Measurements from ENCODE around the gene TIMP4.
A peak's percentile ranks its signal among the peaks of the same experiment; 100 is the strongest.

Gene TIMP4

GRCh38 chr3:12148183-12148940 lies 10.3 kb downstream of the TIMP4 start:
- DNase-seq (ENCODE audit: extremely low read depth in 1 of 2, low read depth in 1 of 2), result no peak

GRCh38 chr3:12147049-12147780 lies 11.5 kb downstream of the TIMP4 start:
- DNase-seq (ENCODE audit: extremely low read depth in 1 of 2, low read depth in 1 of 2), result no peak

DNA sequence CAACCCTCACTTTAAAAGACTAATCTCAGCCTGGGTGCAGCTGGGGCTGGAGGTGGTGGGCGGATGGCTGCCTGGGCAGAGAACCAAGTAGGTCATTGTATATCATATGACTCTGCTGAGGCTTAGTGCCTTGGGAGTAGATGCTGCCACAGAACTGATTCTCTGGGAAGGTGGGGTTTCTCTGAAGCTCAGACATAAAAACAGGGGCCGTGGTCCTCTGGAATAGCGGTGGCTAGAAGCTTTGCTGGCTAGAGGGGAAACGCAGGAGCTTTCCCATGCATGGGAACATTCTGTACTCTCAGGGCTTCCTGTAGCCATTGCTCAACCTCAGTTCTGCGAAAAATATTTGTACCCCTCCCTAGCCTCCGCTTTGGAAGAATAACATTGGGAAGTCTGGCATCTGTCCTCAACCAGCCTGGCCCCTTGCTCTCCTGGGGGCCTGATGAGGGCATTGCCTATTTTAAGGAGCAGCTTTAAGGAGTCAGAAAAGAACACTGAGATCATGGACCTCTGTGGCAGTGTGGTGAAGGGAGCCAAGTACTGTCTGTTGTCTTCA lies 14.7 kb downstream of the TIMP4 start:
- DNase-seq (ENCODE audit: extremely low read depth in 1 of 2, low read depth in 1 of 2), result no peak

DNA sequence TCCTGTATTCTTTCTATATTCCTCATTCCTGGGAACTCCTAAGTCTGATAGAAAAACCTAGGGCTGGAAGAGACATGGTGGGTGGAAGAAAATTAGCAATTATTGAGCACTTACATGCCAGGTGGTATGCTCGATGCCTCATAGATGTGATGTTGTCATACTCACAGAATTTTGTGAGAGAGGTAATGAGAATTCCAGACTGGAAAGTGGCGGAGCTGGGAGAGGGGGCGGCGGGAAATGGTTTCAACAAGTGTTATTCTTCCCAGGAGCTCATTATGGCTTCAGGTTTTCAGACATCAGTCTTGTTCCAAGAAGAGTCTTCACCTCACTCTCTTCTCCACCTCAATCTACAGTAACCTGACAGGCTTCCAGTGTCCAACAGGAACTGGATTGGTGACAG lies 16.2 kb downstream of the TIMP4 start:
- DNase-seq (ENCODE audit: extremely low read depth in 1 of 2, low read depth in 1 of 2), result no peak

DNA sequence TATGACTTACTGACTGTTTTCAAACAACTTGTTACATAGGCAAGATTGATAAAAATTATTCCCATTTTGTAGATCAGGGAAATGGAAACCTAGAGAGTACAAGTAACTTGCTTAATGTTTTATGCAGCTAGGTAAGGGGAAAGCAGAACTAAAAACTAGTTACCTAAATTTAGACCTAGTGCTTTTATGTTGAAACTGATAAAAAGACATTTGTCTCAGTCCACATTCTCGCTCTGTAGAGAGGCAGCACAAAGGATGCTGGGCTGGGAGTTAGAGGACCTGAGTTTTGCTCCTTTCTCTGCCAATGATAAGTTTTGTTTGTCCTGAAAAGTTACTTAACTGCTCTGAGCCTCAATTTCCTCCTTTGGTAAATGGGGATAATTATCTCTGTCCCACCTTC lies 17.4 kb downstream of the TIMP4 start:
- no peak for DNase-seq (ENCODE audit: extremely low read depth in 1 of 2, low read depth in 1 of 2)

DNA sequence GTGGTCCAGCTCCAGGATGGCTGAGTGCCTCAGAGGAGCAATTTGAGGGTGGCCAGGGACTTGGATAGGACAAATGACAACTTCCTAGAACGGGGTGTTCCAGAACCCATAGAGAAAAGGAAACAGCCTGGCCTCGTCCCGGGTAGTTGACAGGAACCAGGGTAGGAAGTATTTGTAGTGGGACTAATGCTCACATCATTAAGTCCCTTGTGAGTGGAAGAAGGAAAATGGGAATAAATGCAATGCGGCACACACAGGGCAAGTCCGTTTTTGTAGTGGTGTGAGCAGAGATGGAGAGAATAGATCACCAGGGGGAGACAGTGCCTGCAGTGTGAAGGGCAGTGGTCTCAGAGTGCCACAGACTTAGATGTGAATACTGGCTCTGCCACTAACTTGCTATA lies 19.6 kb downstream of the TIMP4 start:
- DNase-seq (ENCODE audit: extremely low read depth in 1 of 2, low read depth in 1 of 2), result no peak

GRCh38 chr3:12138044-12138443 lies 20.7 kb downstream of the TIMP4 start:
- DNase-seq (ENCODE audit: extremely low read depth in 1 of 2, low read depth in 1 of 2), result no peak

DNA sequence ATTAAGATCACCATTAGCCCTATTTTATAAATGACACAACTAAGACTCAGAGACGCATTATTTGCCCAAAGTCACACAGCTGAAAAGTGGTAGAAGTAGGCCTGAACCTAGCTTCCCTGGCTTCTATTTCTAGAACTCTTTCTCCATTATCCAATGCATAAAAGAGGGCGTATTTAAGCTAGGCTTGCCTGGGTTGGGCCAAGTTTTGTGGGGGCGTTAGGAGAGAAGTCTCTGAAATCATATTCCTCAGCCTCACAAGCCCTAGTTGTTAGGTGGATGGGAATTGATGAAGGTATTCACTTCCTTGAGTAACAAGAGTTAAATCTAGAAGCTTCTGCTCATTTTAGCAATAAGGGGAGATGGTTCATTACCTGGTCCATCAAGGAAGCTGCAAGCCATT lies 22.3 kb downstream of the TIMP4 start:
- no peak for DNase-seq (ENCODE audit: extremely low read depth in 1 of 2, low read depth in 1 of 2)

DNA sequence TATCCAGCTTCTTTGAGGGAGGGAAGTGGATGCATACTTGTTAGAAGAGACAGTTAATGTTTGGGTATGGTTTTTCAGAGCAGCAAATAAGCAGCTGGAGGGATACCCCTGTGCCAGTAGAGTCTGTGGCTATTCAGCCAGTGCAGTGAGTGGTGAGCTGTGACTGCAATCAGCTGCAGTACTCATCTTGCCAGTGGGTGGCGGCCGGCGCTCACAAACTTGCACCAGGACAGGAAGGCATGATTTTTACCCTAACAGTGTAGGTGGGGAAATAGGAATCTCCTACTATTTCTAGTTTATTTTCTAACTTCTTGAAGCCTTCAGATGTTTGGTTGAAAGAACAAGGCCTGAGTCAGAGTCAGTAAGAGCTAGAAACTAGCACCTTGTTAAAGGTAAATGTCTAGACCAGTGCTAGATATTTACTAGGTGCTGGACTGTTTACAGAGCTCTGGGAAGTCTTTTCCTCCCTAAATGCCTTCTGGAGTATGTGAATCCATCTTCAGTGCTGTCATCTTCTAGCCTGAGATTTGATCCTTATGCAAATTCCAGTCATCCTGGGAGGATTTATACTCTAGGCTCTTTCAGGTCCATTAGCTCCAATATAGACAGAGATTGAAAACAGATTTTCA lies 23.6 kb downstream of the TIMP4 start:
- peak; percentile 20 to 43 for DNase-seq (ENCODE audit: extremely low read depth in 1 of 2, low read depth in 1 of 2)

DNA sequence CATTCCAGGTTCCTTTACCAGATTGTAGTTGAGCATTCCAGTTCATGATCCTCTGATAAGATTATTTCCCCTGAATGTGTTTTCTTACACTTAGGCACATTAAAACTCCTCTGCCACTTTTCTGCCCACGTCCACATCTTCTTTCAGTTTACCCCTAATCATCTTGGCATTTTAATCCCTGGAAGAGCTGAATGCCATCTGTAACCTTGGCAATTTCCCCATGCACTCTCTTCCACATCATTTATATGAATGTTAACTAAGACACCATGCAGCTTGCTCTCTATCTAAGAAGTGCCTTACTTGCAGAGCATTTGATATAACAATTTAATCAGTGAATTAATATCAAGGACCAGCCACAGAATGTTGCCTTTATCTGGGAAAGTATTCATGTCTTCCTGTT lies 25.8 kb downstream of the TIMP4 start:
- DNase-seq (ENCODE audit: extremely low read depth in 1 of 2, low read depth in 1 of 2), result no peak

DNA sequence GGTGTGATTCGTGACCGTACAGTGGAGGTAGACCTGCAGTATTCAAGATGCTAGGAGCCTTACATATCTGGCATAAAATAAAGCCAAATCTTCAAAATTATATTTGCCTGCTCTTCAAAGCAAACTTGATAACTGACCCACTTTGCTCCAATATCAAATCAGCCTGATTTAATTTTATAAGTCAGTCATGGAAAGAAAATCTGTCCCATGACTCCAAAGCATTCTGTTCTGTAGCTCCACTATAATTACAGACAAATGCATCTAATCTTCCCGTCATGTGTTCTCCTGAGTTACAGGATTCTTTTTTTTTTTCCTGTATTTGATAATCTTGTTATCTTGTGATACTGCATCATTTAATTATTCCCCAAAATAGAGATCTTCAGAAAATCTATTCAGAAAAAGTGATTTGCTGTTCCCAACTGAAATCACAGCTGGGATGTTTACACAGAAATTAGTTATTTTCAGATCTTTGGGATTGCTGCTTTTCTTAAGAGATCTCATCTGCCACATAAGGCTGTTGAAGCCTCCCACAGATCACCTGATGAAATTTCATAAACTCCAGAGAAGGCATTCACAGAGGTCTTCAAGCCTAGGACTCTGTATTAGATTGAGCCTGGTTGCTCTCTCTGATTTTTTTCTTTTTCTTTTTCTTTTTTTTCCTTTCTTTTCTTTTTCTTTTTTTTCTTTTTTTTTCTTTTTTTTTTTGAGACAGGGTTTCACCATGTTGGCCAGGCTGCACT lies 27.2 kb downstream of the TIMP4 start:
- no peak for DNase-seq (ENCODE audit: extremely low read depth in 1 of 2, low read depth in 1 of 2)

- DNase-seq (ENCODE audit: extremely low read depth in 1 of 2, low read depth in 1 of 2), result no peak
These were observed 31.3 kb downstream of the TIMP4 start for GRCh38 chr3:12127391-12127790.

DNA sequence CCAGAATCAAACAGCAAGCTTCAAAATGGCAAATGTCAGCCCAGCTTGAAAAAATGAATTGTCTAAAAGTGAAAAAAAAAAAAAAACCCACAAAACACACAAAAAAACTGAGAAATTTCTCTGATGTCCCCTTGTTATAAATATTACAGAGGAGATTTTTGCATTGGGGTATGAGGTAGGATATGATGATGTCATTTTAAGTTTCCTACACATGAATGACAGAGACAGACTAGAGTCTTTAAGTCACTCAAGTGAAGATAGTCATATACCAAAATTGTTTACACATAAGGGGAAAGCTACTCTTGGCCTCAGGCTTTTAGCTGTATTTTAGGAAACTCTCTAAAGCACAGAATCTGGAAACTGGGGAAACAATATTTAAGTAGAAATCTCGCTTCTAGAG lies 32.9 kb downstream of the TIMP4 start:
- no peak for DNase-seq (ENCODE audit: extremely low read depth in 1 of 2, low read depth in 1 of 2)

- no peak for DNase-seq (ENCODE audit: extremely low read depth in 1 of 2, low read depth in 1 of 2)
These were observed 37.2 kb downstream of the TIMP4 start for GRCh38 chr3:12121466-12121865.

DNA sequence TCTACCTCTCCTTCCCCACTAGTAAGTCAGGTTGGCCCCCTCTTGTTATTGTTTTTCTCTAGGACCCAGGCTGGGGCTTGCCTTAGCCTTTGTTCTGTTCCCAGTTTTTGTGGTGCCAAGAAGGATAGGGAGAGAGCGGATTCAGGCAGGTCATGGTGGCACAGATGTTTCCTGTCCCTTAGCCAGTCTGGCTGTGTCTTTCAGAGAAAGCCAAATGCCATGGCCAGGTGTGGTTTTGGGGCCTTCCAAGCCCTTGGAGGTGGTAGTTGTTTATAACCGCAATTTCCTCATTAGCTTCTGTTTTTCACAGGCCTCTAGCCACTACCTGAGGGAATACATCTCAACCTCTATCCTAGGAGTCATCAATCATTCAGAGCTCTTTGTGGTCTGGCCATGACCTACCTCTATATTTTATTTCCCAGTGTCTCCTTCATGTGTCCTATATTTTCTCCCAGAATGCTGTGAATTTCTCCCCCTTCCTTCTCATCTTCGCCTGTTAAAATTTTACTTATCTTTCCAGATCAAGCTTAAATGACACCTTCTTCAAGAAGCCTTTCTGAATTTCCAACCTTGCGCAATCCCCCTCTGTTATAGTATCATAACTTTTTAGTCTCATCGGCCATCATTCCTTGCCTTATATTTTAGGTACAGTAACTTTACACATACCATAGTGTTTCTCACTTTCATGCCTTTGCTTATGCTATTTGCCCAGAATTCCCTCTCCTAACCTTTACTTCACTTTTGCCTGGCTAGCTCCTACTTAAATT lies 38.2 kb downstream of the TIMP4 start:
- no peak for DNase-seq (ENCODE audit: extremely low read depth in 1 of 2, low read depth in 1 of 2)

DNA sequence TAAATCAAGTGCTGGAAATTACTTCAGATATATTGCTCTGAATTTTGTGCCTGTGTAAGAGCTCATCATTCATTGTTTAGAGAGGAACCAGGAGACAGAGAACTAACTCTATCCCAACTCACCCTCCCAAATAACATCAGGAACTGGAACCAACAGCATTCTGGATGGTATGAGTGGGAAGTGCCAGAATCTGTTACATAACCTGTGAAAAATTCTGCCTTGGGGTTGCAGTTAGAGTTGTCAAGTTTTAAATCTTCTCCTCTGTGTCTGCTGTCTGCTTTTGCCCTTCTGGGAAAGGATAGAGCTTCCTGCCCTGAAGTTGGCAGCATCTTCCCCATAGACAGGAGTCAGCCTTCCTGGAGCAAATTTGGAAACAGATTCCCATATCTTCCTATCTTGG lies 41.2 kb downstream of the TIMP4 start:
- DNase-seq (ENCODE audit: extremely low read depth in 1 of 2, low read depth in 1 of 2), result no peak

GRCh38 chr3:12116870-12117269 lies 41.8 kb downstream of the TIMP4 start:
- DNase-seq (ENCODE audit: extremely low read depth in 1 of 2, low read depth in 1 of 2), result no peak

DNA sequence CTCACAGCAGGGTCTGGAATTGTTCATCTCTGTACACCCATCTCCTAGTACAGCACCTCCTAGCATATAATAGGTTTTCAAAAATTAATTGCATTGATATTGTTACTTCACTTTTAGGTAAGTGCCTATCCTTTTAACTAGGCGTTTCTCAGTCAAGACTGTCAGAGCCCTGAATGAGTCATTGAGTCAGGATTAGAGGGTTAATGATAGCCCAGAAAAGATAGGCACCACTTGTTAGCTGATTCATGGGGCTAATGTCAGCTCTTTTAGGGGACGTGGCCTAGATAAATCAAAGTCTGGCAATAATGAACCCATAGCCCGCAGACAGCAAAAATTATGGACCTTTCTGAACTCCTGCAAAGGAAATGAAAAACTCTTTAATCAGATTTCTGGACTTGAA lies 42.9 kb downstream of the TIMP4 start:
- DNase-seq (ENCODE audit: extremely low read depth in 1 of 2, low read depth in 1 of 2), result no peak

DNA sequence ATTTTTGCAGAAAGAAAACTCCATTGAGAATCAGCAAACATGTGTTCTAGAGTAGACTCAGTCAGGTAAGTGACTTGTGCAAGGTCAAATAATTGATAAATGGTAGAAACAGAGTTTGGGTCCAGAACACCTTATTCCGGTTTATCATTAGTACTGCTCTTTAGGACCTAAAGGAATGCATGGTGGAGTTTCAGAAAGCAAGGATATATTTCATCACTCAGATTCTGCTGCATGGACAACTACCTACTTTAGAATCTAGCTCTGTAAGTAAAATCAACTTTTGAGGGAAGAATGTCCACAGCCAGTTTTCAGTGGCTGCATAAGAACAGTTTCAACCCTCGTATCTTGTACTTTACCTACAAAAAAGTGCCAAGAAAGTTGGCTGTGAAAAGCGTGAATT lies 43.6 kb downstream of the TIMP4 start:
- no peak for DNase-seq (ENCODE audit: extremely low read depth in 1 of 2, low read depth in 1 of 2)

DNA sequence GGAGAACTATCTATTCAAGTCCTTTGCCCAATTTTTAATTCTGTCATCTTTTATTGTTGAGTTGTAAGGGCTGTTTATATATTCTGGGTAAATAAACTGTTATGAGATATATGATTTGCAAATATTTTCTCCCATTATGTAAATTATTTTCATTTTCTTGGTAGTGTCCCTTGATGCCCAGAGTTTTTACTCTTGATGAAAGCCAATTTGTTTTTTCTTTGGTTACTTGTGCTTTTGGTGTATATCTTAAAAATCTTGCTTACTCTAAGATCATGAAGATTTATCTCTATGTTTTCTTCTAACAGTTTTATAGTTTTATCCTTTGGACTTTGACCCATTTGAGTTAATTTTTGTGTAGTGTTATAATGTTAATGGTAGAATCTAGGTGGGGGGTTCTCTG lies 44.5 kb downstream of the TIMP4 start:
- no peak for DNase-seq (ENCODE audit: extremely low read depth in 1 of 2, low read depth in 1 of 2)
